Measurements from ENCODE around the gene ARHGEF18. TPM values are rescaled to one million over a fixed set of nuclear protein-coding genes. Genes with fewer than 3 reads are reported as not detected.

Gene ARHGEF18
- total and polyA plus RNA-seq, 2 experiments from 2014 or later = 12.8 to 47.6 TPM

GRCh38 chr19:7356899-7357627 is 8.3 kb downstream of the ARHGEF18 start (continued):
- TF ChIP-seq CTCF (conservative IDR thresholded peaks at IDR 0.05; ENCODE audit: low read depth in 2 of 2) (no peak), POLR2AphosphoS5 (IDR thresholded peaks at IDR 0.05; ENCODE audit: low read depth) (no peak), ZNF114 (CRISPR knock-in tag; IDR thresholded peaks at IDR 0.05) (no peak), CREB1 (CRISPR knock-in tag; IDR thresholded peaks at IDR 0.05; ENCODE audit: low read depth) (no peak)

- no peak overlapping the region for H2AFZ ChIP-seq
- H3K4me3 ChIP-seq = no peak overlapping the region
- H3F3A ChIP-seq (replicated peaks; ENCODE audit: low read depth) = no peaks in the 10 kb centered on the region
- TF ChIP-seq NANOG (IDR thresholded peaks at IDR 0.05; ENCODE audit: borderline replicate concordance) (no peak), ZNF114 (CRISPR knock-in tag; IDR thresholded peaks at IDR 0.05) (no peak), JUNB (IDR thresholded peaks at IDR 0.05; ENCODE audit: unreplicated experiment) (no peak), ETS1 (IDR thresholded peaks at IDR 0.05) (no peak), CTCF (conservative IDR thresholded peaks at IDR 0.05; ENCODE audit: low read depth in 2 of 2) (no peak), POLR2AphosphoS5 (IDR thresholded peaks at IDR 0.05; ENCODE audit: low read depth) (no peak)
- H3K9me2 ChIP-seq (ENCODE audit: insufficient read depth) = peaks cover 10% of the 10 kb centered on the region; the same call in 1 of the 2 replicates
- H3K4me2 ChIP-seq = no peak overlapping the region
- ATAC-seq (no peak), DNase-seq (ENCODE audit: low spot score) (no peak)
- no peaks in the 10 kb centered on the region for H3K4me1 ChIP-seq (ENCODE audit: insufficient read depth)
- H3K27ac Mint-ChIP-seq = no peak overlapping the region
- peaks cover 3% of the 10 kb centered on the region for H3K9me3 Mint-ChIP-seq
- H3K4me1 Mint-ChIP-seq = no peaks in the 10 kb centered on the region
- no peaks in the 10 kb centered on the region for H3K27me3 ChIP-seq (ENCODE audit: insufficient read depth)
- no peaks in the 10 kb centered on the region for H4K20me1 ChIP-seq (replicated peaks; ENCODE audit: insufficient read depth)
- no peaks in the 10 kb centered on the region for H3K79me2 ChIP-seq (replicated peaks; ENCODE audit: insufficient read depth)
- H3K36me3 Mint-ChIP-seq (ENCODE audit: low read depth) = no peaks in the 10 kb centered on the region
- peaks cover 11% of the 10 kb centered on the region for H3K27me3 Mint-ChIP-seq (ENCODE audit: insufficient read depth, low read depth, poor library complexity)
- H3K36me3 ChIP-seq (ENCODE audit: insufficient read depth) = no peaks in the 10 kb centered on the region
- no peak overlapping the region for H3K27ac ChIP-seq (ENCODE audit: low read depth)
- no peak overlapping the region; the same call in 2 of the 3 replicates for H3K4me3 Mint-ChIP-seq
These were observed 9.4 kb downstream of the ARHGEF18 start for GRCh38 chr19:7358102-7358597.
